GM12878 (cell line): ENCODE measurements around the gene CCDC28B. TPM values are rescaled to one million over a fixed set of nuclear protein-coding genes. Genes with fewer than 3 reads are reported as not detected.

Experiments
- ATAC-seq: fragments of 200-7000 bp; cut with Tn5 transposase; 3 replicates; pipeline ENCODE4 v1.9.1; 2020; ENCODE audit warnings: mild to moderate bottlenecking, moderate library complexity
- BruUV-seq: library from RNA; stranded (reverse); fragments of 400-500 nt; replicated peaks from 2 replicates; lab custom pipeline; 2021; lab: Mats Ljungman, UMichigan
- CTCF ChIA-PET: fragments of 300-600 bp; sonication (Branson Sonifier 250); formaldehyde crosslinking; extraction: SDS; loops from one replicate; lab custom pipeline; 2021; ENCODE audit warnings: inconsistent platforms; lab: Yijun Ruan, JAX
- POLR2A ChIA-PET: fragments of 350-600 bp; formaldehyde crosslinking; extraction: SDS; loops from one replicate; lab custom pipeline; 2021; ENCODE audit warnings: inconsistent platforms; lab: Charles Lee
- RAD21 ChIA-PET: fragments of 300-600 bp; sonication (Branson Sonifier 250); formaldehyde crosslinking; loops from one replicate; lab custom pipeline; 2023; ENCODE audit warnings: antibody characterized with exemption; ENCODE audit not compliant: unreplicated experiment; lab: Charles Lee
- SMC1A ChIA-PET: fragments of 300-600 bp; sonication (Branson Sonifier 250); formaldehyde crosslinking; loops from one replicate; lab custom pipeline; 2023; ENCODE audit not compliant: unreplicated experiment, uncharacterized antibody; lab: Charles Lee
- DNase-seq: peaks from one replicate; pipeline ENCODE4 v3.0.0-alpha.2; 2011; ENCODE audit warnings: low read depth, low spot score
- FAIRE-seq: peaks from 3 replicates; lab custom pipeline; 2011; peaks lifted over from hg19 to GRCh38; lab: Jason Lieb, UNC
- H2AFZ ChIP-seq: 2 replicates; pipeline ENCODE4 v1.6.0; 2011; ENCODE audit warnings: low read depth, low read length, control low read depth; ENCODE audit not compliant: control insufficient read depth
- H3K27ac ChIP-seq: 2 replicates; pipeline ENCODE4 v1.5.1; 2011; ENCODE audit warnings: control low read depth; ENCODE audit not compliant: control insufficient read depth, insufficient read depth
- H3K27me3 ChIP-seq, 2 experiments: replicated peaks in 1 of 2; 2 replicates each; pipeline versions ENCODE4 v1.6.0 to v1.6.1; 2011; ENCODE audit warnings: low read length in 1 of 2; ENCODE audit not compliant: control insufficient read depth in 2 of 2, insufficient read depth in 2 of 2
- H3K36me3 ChIP-seq, 2 experiments: 2 replicates each; pipeline ENCODE4 v1.5.1; 2011; ENCODE audit warnings: low read length in 1 of 2; ENCODE audit not compliant: control insufficient read depth in 2 of 2, insufficient read depth in 2 of 2
- H3K4me1 ChIP-seq: 2 replicates; pipeline ENCODE4 v1.6.1; 2011; ENCODE audit warnings: mild to moderate bottlenecking, low read length, moderate library complexity, mixed read lengths; ENCODE audit not compliant: control insufficient read depth, insufficient read depth
- H3K4me2 ChIP-seq: 2 replicates; pipeline ENCODE4 v1.6.0; 2011; ENCODE audit warnings: control low read depth; ENCODE audit not compliant: control insufficient read depth, insufficient read depth
- H3K4me3 ChIP-seq: fragments of 200-600 bp; sonication (generic); 2 replicates; pipeline ENCODE4 v1.5.1; 2016
- H3K79me2 ChIP-seq: 2 replicates; pipeline ENCODE4 v1.6.0; 2011; ENCODE audit warnings: low read length; ENCODE audit not compliant: control insufficient read depth, insufficient read depth
- H3K9ac ChIP-seq: 2 replicates; pipeline ENCODE4 v1.8.0; 2011; ENCODE audit warnings: low read length, control low read depth, mixed read lengths; ENCODE audit not compliant: control insufficient read depth, insufficient read depth
- H3K9me3 ChIP-seq: replicated peaks from 3 replicates; pipeline ENCODE4 v1.5.1; 2011; ENCODE audit warnings: mild to moderate bottlenecking, low read length; ENCODE audit not compliant: control insufficient read depth, insufficient read depth
- H4K20me1 ChIP-seq: 2 replicates; pipeline ENCODE4 v1.6.0; 2011; ENCODE audit not compliant: control insufficient read depth, insufficient read depth
- BMI1 ChIP-seq: fragments of 450-650 bp; IDR thresholded peaks from 2 replicates; pipeline ENCODE4 v1.6.1; 2016; ENCODE audit warnings: mild to moderate bottlenecking, moderate library complexity, borderline replicate concordance
- BRCA1 ChIP-seq: IDR thresholded peaks from 2 replicates; pipeline ENCODE4 v1.6.1; 2011; ENCODE audit warnings: low read depth, low read length, improper control_type of control experiment
- CHD1 ChIP-seq: IDR thresholded peaks from 2 replicates; pipeline ENCODE4 v1.6.1; 2012; ENCODE audit warnings: low read depth, low read length, improper control_type of control experiment
- EED ChIP-seq: sonication (generic); IDR thresholded peaks from 2 replicates; pipeline ENCODE4 v1.6.1; 2016; ENCODE audit warnings: antibody characterized with exemption, low read depth
- EGR1 ChIP-seq, 2 experiments: IDR thresholded peaks; 1 replicate in 1 of 2; 2 replicates in 1 of 2; pipeline ENCODE4 v1.6.1; 2011 to 2012; ENCODE audit warnings: low read depth in 2 of 2, low read length in 2 of 2, borderline replicate concordance in 1 of 2, mild to moderate bottlenecking in 1 of 2, moderate library complexity in 1 of 2
- ESRRA ChIP-seq: IDR thresholded peaks from 2 replicates; pipeline ENCODE4 v1.6.1; 2012; ENCODE audit warnings: mild to moderate bottlenecking, low read length, improper control_type of control experiment
- IKZF1 ChIP-seq: fragments of 450-650 bp; conservative IDR thresholded peaks from 2 replicates; pipeline ENCODE4 v1.6.1; 2017; ENCODE audit warnings: antibody characterized with exemption, mild to moderate bottlenecking
- WGBS: methylation state at CpG from one replicate; pipeline ENCODE4 v1.1.6; 2016; ENCODE audit warnings: low lambda C conversion rate; ENCODE audit not compliant: insufficient replicate concordance, insufficient coverage; ENCODE audit errors: missing lambda C conversion rate; 5-methylcytosine and 5-hydroxymethylcytosine counted together
- in situ Hi-C: fragments of 300-500 bp; cut with MboI; formaldehyde crosslinking; loops from 9 replicates; pipeline ENCODE4 v1.14.3; 2018; ENCODE audit warnings: mixed read lengths
- intact Hi-C: fragments of 100-400 bp; cut with micrococcal nuclease; formaldehyde crosslinking; loops from one replicate; pipeline ENCODE4 v1.14.2; 2022; ENCODE audit not compliant: unreplicated experiment
- polyA plus RNA-seq, 11 experiments: library from polyadenylated mRNA; depleted of rRNA in 4 of 11; unstranded in 6 of 11; stranded (reverse) in 5 of 11; fragments of >200 nt; fragmentation: Nextera tagmentation in 4 of 11; fragmentation: Illumina TruSeq in 1 of 11; extraction: Ambion mirVana in 4 of 11; extraction: Trizol in 1 of 11; gene quantifications; 1 replicate in 1 of 11; 2 replicates in 10 of 11; pipeline versions ENCODE4 v1.2.1 to v1.2.3, GENCODE V29; 2011 to 2016; ENCODE audit warnings: inconsistent platforms in 2 of 11, missing spikeins in 2 of 11, low read depth in 1 of 11
- total RNA-seq, 4 experiments: library from RNA; depleted of rRNA in 3 of 4; stranded (reverse); fragments of >200 nt in 3 of 4; fragmentation: Illumina TruSeq in 1 of 4; extraction: Trizol in 1 of 4; gene quantifications; 2 replicates each; pipeline versions ENCODE4 v1.2.1 to v1.2.3, GENCODE V29; 2013 to 2021
- TF ChIP-seq, protein P1 (sequence below): fragments of 450-650 bp; IDR thresholded peaks from 2 replicates; pipeline ENCODE4 v1.6.1; 2016; ENCODE audit warnings: mild to moderate bottlenecking
- TF ChIP-seq, protein P2 (sequence below): fragments of 450-650 bp; IDR thresholded peaks from 2 replicates; pipeline ENCODE4 v1.6.1; 2017; ENCODE audit warnings: antibody characterized with exemption, mild to moderate bottlenecking, moderate library complexity

The CCDC28B gene
- total and polyA plus RNA-seq, 10 of the 15 experiments (the other 5 are each of a cell fraction or from before 2014, with no cell fraction given) = 10.5 to 135 (median 90.6) TPM

DNA sequence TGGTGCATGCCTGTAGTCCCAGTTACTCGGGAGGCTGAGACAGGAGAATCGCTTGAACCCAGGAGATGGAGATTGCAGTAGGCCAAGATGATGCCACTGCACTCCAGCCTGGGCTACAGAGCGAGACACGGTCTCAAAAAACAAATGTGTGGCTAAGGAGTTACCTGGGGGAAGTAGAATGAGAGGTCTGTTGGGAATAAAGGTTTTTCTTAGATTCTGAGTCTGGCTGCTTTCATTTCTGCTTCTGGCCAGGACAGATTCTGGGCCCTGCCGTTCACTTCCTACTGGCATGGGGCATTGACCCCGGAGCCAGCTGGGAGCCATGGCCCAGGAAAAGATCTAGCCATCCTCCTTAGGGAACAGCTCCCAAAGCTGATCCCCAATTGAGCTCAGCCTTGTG is 8.1 kb downstream of the CCDC28B start:
- in situ Hi-C loops = no loop called here
- Histone ChIP-seq H3K9me3 (no peaks in the 10 kb centered on the region), H3K4me3 (no peak overlapping the region), H3K79me2 (peaks cover 6% of the 10 kb centered on the region), H3K36me3 (peaks cover 0 to 1% of the 10 kb centered on the region in 2 experiments; a peak in 1 of 4 replicates), H3K4me1 (peaks cover 14% of the 10 kb centered on the region), H3K27me3 (no peaks in the 10 kb centered on the region), H3K4me2 (no peak overlapping the region), H4K20me1 (no peaks in the 10 kb centered on the region), H2AFZ (no peak overlapping the region)
- DNase-seq = no peak
- 13% methylated on average over 6 of the region's 6 CpGs for WGBS
- no peak for ATAC-seq
- intact Hi-C loops = no loop called here
- POLR2A ChIA-PET = no interaction called here
- TF ChIP-seq BRCA1 (no peak), IKZF1 (0 out of 2 replicates have a peak, but pooled peaks have one; percentile 26)
- TF ChIP-seq, protein P1, sequence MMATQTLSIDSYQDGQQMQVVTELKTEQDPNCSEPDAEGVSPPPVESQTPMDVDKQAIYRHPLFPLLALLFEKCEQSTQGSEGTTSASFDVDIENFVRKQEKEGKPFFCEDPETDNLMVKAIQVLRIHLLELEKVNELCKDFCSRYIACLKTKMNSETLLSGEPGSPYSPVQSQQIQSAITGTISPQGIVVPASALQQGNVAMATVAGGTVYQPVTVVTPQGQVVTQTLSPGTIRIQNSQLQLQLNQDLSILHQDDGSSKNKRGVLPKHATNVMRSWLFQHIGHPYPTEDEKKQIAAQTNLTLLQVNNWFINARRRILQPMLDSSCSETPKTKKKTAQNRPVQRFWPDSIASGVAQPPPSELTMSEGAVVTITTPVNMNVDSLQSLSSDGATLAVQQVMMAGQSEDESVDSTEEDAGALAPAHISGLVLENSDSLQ = no peak
- TF ChIP-seq, all 136 proteins: peak for 1
- no peak for FAIRE-seq
- ChIA-PET CTCF (interaction anchor here (1.1 to 1.5 kb wide), 4 partner anchors 8 to 205 kb away, joined by 3 to 7 read pairs (median 4); no protein-coding TSS in a partner anchor), RAD21 (no interaction called here), SMC1A (interaction anchor here (1.3 to 1.7 kb wide), 3 partner anchors 11 to 42 kb away, joined by 3 to 4 read pairs (median 3); no protein-coding TSS in a partner anchor)
- Histone ChIP-seq H3K9ac (no peak overlapping the region), H3K27ac (no peak overlapping the region)
- no TSS peak for BruUV-seq

DNA sequence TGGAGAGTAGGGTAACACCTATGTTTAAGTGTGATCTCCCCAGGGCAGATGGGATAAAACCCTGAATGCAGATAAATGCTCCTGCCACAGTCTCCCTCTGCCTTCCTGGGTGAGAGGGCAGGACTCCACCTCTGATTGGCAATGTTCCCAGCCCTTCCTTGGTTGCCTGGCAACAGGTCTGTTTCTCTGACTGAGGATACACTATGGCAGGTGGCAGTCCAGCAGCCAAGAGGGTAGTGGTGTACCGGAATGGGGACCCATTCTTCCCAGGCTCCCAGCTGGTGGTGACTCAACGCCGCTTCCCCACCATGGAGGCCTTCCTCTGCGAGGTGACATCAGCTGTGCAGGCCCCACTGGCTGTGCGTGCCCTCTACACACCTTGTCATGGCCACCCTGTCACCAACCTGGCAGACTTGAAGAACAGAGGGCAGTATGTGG is 8.5 kb downstream of the CCDC28B start, which contains the start of gene DCDC2B:
Gene DCDC2B (plus strand): TSS at position 199 of the 438 bp plus-strand sequence. CDS start 5 bp downstream, at position 204.
- ChIA-PET CTCF (interaction anchor here (1.1 to 2.4 kb wide), 4 partner anchors 12 to 205 kb away, joined by 3 to 9 read pairs (median 5); no protein-coding TSS in a partner anchor), RAD21 (no interaction called here), POLR2A (no interaction called here), SMC1A (interaction anchor here (0.9 to 1.7 kb wide), 2 partner anchors 41 to 107 kb away, joined by 3 to 4 read pairs; no protein-coding TSS in a partner anchor)
- H3K4me2 ChIP-seq = 0 out of 2 replicates have a peak within 1 kb of the TSS, but pooled peaks have one; percentile 11
- in situ Hi-C loops (no loop called here), intact Hi-C loops (no loop called here)
- FAIRE-seq (no peak), DNase-seq (no peak), ATAC-seq (no peak)
- H3K9me3 ChIP-seq = no peaks in the 10 kb centered on the region
- no peak within 1 kb of the TSS for H3K4me3 ChIP-seq
- H3K36me3 ChIP-seq = peaks cover 0 to 1% of the 10 kb centered on the region in 2 experiments; a peak in 1 of 4 replicates
- 89% methylated on average over 5 of the region's 5 CpGs for WGBS
- H3K27me3 ChIP-seq = no peaks in the 10 kb centered on the region
- no peak within 1 kb of the TSS for H3K27ac ChIP-seq
- H3K4me1 ChIP-seq = peaks cover 14% of the 10 kb centered on the region
- H4K20me1 ChIP-seq = no peaks in the 10 kb centered on the region
- peaks cover 4% of the 10 kb centered on the region for H3K79me2 ChIP-seq
- TF ChIP-seq ESRRA (no peak), EGR1 (IDR thresholded peaks at IDR 0.05; ENCODE audit: borderline replicate concordance in 1 of 2, low read depth in 2 of 2, low read length in 2 of 2) (no peak), CHD1 (no peak), BMI1 (0 out of 2 replicates have a peak, but pooled peaks have one; percentile 27), EED (no peak)
- TF ChIP-seq, protein P2, sequence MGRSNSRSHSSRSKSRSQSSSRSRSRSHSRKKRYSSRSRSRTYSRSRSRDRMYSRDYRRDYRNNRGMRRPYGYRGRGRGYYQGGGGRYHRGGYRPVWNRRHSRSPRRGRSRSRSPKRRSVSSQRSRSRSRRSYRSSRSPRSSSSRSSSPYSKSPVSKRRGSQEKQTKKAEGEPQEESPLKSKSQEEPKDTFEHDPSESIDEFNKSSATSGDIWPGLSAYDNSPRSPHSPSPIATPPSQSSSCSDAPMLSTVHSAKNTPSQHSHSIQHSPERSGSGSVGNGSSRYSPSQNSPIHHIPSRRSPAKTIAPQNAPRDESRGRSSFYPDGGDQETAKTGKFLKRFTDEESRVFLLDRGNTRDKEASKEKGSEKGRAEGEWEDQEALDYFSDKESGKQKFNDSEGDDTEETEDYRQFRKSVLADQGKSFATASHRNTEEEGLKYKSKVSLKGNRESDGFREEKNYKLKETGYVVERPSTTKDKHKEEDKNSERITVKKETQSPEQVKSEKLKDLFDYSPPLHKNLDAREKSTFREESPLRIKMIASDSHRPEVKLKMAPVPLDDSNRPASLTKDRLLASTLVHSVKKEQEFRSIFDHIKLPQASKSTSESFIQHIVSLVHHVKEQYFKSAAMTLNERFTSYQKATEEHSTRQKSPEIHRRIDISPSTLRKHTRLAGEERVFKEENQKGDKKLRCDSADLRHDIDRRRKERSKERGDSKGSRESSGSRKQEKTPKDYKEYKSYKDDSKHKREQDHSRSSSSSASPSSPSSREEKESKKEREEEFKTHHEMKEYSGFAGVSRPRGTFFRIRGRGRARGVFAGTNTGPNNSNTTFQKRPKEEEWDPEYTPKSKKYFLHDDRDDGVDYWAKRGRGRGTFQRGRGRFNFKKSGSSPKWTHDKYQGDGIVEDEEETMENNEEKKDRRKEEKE = no peak
- H2AFZ ChIP-seq = no peak within 1 kb of the TSS
- BruUV-seq = no TSS peak
- no peak within 1 kb of the TSS for H3K9ac ChIP-seq
